Measurements from ENCODE around the gene LMAN2.

- TF ChIP-seq EZH2 (IDR thresholded peaks at IDR 0.05) = no peak
- TF ChIP-seq POLR2AphosphoS5 (IDR thresholded peaks at IDR 0.05; ENCODE audit: borderline replicate concordance, low read depth, low read length) = no peak
Observed at GRCh38 chr5:177399997-177400868, 48.8 kb upstream of the LMAN2 start, which contains the start of gene PFN3.
